Immature natural killer cell (primary cell): ENCODE results near the gene SLIT3. TPM values are rescaled to one million over a fixed set of nuclear protein-coding genes. Genes with fewer than 3 reads are reported as not detected.

Experiments used
- DNase-seq, 3 donors: peaks; one replicate each; pipeline ENCODE4 v3.0.0; 2022; ENCODE audit warnings: mixed read lengths in 1 of 3
- H3K27ac Mint-ChIP-seq, 6 donors: one replicate each; pipeline ENCODE4 v1.8.0; 2020; ENCODE audit warnings: mixed read lengths in 6 of 6, mild to moderate bottlenecking in 5 of 6, inconsistent platforms in 4 of 6, moderate library complexity in 3 of 6
- H3K27me3 Mint-ChIP-seq, 3 donors: one replicate each; pipeline ENCODE4 v1.8.0; 2020 to 2021; ENCODE audit warnings: low read depth in 3 of 3, mild to moderate bottlenecking in 3 of 3, mixed read lengths in 3 of 3, moderate library complexity in 3 of 3, inconsistent platforms in 1 of 3
- H3K36me3 Mint-ChIP-seq, 3 donors: one replicate each; pipeline ENCODE4 v1.8.0; 2020; ENCODE audit warnings: mixed read lengths in 3 of 3, inconsistent platforms in 2 of 3, mild to moderate bottlenecking in 2 of 3
- H3K4me1 Mint-ChIP-seq, 2 donors: one replicate each; pipeline ENCODE4 v1.8.0; 2020; ENCODE audit warnings: inconsistent platforms in 2 of 2, mild to moderate bottlenecking in 2 of 2, mixed read lengths in 2 of 2, moderate library complexity in 1 of 2
- H3K4me3 Mint-ChIP-seq, 5 donors: one replicate each; pipeline ENCODE4 v1.8.0; 2020; ENCODE audit warnings: mild to moderate bottlenecking in 5 of 5, mixed read lengths in 5 of 5, inconsistent platforms in 3 of 5, moderate library complexity in 3 of 5
- H3K9me3 Mint-ChIP-seq, 6 donors: one replicate each; pipeline ENCODE4 v1.8.0; 2020; ENCODE audit warnings: mild to moderate bottlenecking in 6 of 6, mixed read lengths in 6 of 6, inconsistent platforms in 4 of 6, moderate library complexity in 3 of 6
- polyA plus RNA-seq, 3 donors: library from polyadenylated mRNA; unstranded; fragments of 300-500 nt; fragmentation: Illumina TruSeq; gene quantifications; one replicate each; pipeline ENCODE4 v1.2.3, GENCODE V29; 2021

SLIT3 gene
- polyA plus RNA-seq, 3 donors from 2014 or later: 0.47 to 0.90 TPM; not detected in 1

GRCh38 chr5:169272731-169273427 is 28.1 kb downstream of the SLIT3 start:
- DNase-seq: no peak
- no peak overlapping the region for H3K4me3 Mint-ChIP-seq
- H3K27me3 Mint-ChIP-seq: peaks cover 1 to 7% (median 5%) of the 10 kb centered on the region in 3 donors
- no peaks in the 10 kb centered on the region for H3K9me3 Mint-ChIP-seq
- no peaks in the 10 kb centered on the region for H3K36me3 Mint-ChIP-seq
- no peak overlapping the region for H3K27ac Mint-ChIP-seq
- no peaks in the 10 kb centered on the region for H3K4me1 Mint-ChIP-seq

GRCh38 chr5:169272111-169272510 is 28.8 kb downstream of the SLIT3 start:
- Mint-ChIP-seq H3K36me3 (no peaks in the 10 kb centered on the region), H3K4me3 (no peak overlapping the region), H3K27ac (no peak overlapping the region), H3K9me3 (no peaks in the 10 kb centered on the region), H3K4me1 (no peaks in the 10 kb centered on the region), H3K27me3 (peaks cover 1 to 7% (median 5%) of the 10 kb centered on the region in 3 donors)
- no peak for DNase-seq

GRCh38 chr5:169270827-169271226 is 30.1 kb downstream of the SLIT3 start:
- H3K36me3 Mint-ChIP-seq: no peaks in the 10 kb centered on the region

GRCh38 chr5:169268019-169268418 is 32.9 kb downstream of the SLIT3 start:
- no peak overlapping the region for H3K27ac Mint-ChIP-seq
- H3K36me3 Mint-ChIP-seq: no peaks in the 10 kb centered on the region
- no peaks in the 10 kb centered on the region for H3K9me3 Mint-ChIP-seq
- no peak for DNase-seq
- H3K4me3 Mint-ChIP-seq: no peak overlapping the region
- H3K4me1 Mint-ChIP-seq: no peaks in the 10 kb centered on the region
- peaks cover 1 to 5% (median 4%) of the 10 kb centered on the region in 3 donors for H3K27me3 Mint-ChIP-seq

More at GRCh38 chr5:169270827-169271226, 30.1 kb downstream of the SLIT3 start:
- no peak overlapping the region for H3K27ac Mint-ChIP-seq
- H3K4me3 Mint-ChIP-seq: no peak overlapping the region
- peaks cover 1 to 5% (median 4%) of the 10 kb centered on the region in 3 donors for H3K27me3 Mint-ChIP-seq
- no peak for DNase-seq
- no peaks in the 10 kb centered on the region for H3K9me3 Mint-ChIP-seq
- H3K4me1 Mint-ChIP-seq: no peaks in the 10 kb centered on the region

- no peak for DNase-seq
- no peak overlapping the region for H3K27ac Mint-ChIP-seq
- H3K36me3 Mint-ChIP-seq: no peaks in the 10 kb centered on the region
- H3K9me3 Mint-ChIP-seq: no peaks in the 10 kb centered on the region
- H3K27me3 Mint-ChIP-seq: peaks cover 0 to 5% (median 0%) of the 10 kb centered on the region in 3 donors
- no peaks in the 10 kb centered on the region for H3K4me1 Mint-ChIP-seq
- no peak overlapping the region for H3K4me3 Mint-ChIP-seq
These were observed 35.1 kb downstream of the SLIT3 start for GRCh38 chr5:169265888-169266287.

- no peak for DNase-seq
- no peak overlapping the region for H3K27ac Mint-ChIP-seq
- H3K4me1 Mint-ChIP-seq: no peaks in the 10 kb centered on the region
- H3K4me3 Mint-ChIP-seq: no peak overlapping the region
- peaks cover 0 to 4% (median 0%) of the 10 kb centered on the region in 3 donors for H3K27me3 Mint-ChIP-seq
- no peaks in the 10 kb centered on the region for H3K36me3 Mint-ChIP-seq
- H3K9me3 Mint-ChIP-seq: no peaks in the 10 kb centered on the region
These were observed 37.3 kb downstream of the SLIT3 start for GRCh38 chr5:169263591-169263990.

GRCh38 chr5:169260896-169261569 is 39.9 kb downstream of the SLIT3 start:
- Mint-ChIP-seq H3K27ac (no peak overlapping the region), H3K9me3 (no peaks in the 10 kb centered on the region), H3K27me3 (peaks cover 0 to 4% (median 0%) of the 10 kb centered on the region in 3 donors), H3K4me3 (no peak overlapping the region), H3K4me1 (no peaks in the 10 kb centered on the region), H3K36me3 (no peaks in the 10 kb centered on the region)
- DNase-seq: no peak

- no peaks in the 10 kb centered on the region for H3K9me3 Mint-ChIP-seq
- H3K27me3 Mint-ChIP-seq: peaks cover 0 to 4% (median 0%) of the 10 kb centered on the region in 3 donors
- H3K4me3 Mint-ChIP-seq: no peak overlapping the region
- no peak overlapping the region for H3K27ac Mint-ChIP-seq
- no peak for DNase-seq
- H3K4me1 Mint-ChIP-seq: no peaks in the 10 kb centered on the region
- H3K36me3 Mint-ChIP-seq: no peaks in the 10 kb centered on the region
These were observed 42.5 kb downstream of the SLIT3 start for GRCh38 chr5:169258372-169259000.

- no peak for DNase-seq
- Mint-ChIP-seq H3K4me1 (no peaks in the 10 kb centered on the region), H3K9me3 (no peaks in the 10 kb centered on the region), H3K27me3 (peaks cover 0 to 4% (median 0%) of the 10 kb centered on the region in 3 donors), H3K4me3 (no peak overlapping the region), H3K36me3 (no peaks in the 10 kb centered on the region), H3K27ac (no peak overlapping the region)
These were observed 44.7 kb downstream of the SLIT3 start for GRCh38 chr5:169256191-169256590.

- Mint-ChIP-seq H3K9me3 (no peaks in the 10 kb centered on the region), H3K27ac (no peak overlapping the region), H3K27me3 (no peaks in the 10 kb centered on the region), H3K4me3 (no peak overlapping the region), H3K4me1 (no peaks in the 10 kb centered on the region), H3K36me3 (no peaks in the 10 kb centered on the region)
- no peak for DNase-seq
These were observed 47.9 kb downstream of the SLIT3 start for GRCh38 chr5:169253071-169253470.

GRCh38 chr5:169251333-169252084 is 49.4 kb downstream of the SLIT3 start:
- H3K9me3 Mint-ChIP-seq: peaks cover 0 to under 1% (median 0%) of the 10 kb centered on the region in 6 donors
- no peaks in the 10 kb centered on the region for H3K36me3 Mint-ChIP-seq
- no peaks in the 10 kb centered on the region for H3K4me1 Mint-ChIP-seq
- H3K4me3 Mint-ChIP-seq: no peak overlapping the region
- H3K27ac Mint-ChIP-seq: no peak overlapping the region
- H3K27me3 Mint-ChIP-seq: peaks cover 0 to 3% (median 0%) of the 10 kb centered on the region in 3 donors
- DNase-seq: no peak

GRCh38 chr5:169250887-169251286 is 50.1 kb downstream of the SLIT3 start:
- no peaks in the 10 kb centered on the region for H3K4me1 Mint-ChIP-seq
- H3K27me3 Mint-ChIP-seq: peaks cover 0 to 3% (median 3%) of the 10 kb centered on the region in 3 donors
- no peak for DNase-seq
- peaks cover 0 to 7% (median 0%) of the 10 kb centered on the region in 6 donors for H3K9me3 Mint-ChIP-seq
- H3K4me3 Mint-ChIP-seq: no peak overlapping the region
- H3K27ac Mint-ChIP-seq: no peak overlapping the region
- H3K36me3 Mint-ChIP-seq: no peaks in the 10 kb centered on the region

GRCh38 chr5:169248996-169249395 is 51.9 kb downstream of the SLIT3 start:
- peaks cover 0 to 3% (median 3%) of the 10 kb centered on the region in 3 donors for H3K27me3 Mint-ChIP-seq
- no peak for DNase-seq
- H3K27ac Mint-ChIP-seq: no peak overlapping the region
- no peak overlapping the region for H3K4me3 Mint-ChIP-seq
- H3K36me3 Mint-ChIP-seq: no peaks in the 10 kb centered on the region
- peaks cover 0 to 8% (median 0%) of the 10 kb centered on the region in 6 donors for H3K9me3 Mint-ChIP-seq
- no peaks in the 10 kb centered on the region for H3K4me1 Mint-ChIP-seq
